ENCODE data around the gene SCTR. TPM values are rescaled to one million over a fixed set of nuclear protein-coding genes. Genes with fewer than 3 reads are reported as not detected.

Gene SCTR
- total and polyA plus RNA-seq, 2 donors (not counting 1 experiment from before 2014, with no cell fraction given): not detected

- no peak for DNase-seq
- H3K4me2 ChIP-seq (replicated peaks; ENCODE audit: low read depth, low read length, poor library complexity, severe bottlenecking): no peak overlapping the region
- H3K4me1 ChIP-seq (ENCODE audit: control insufficient read depth in 2 of 2, insufficient read depth in 2 of 2, low read length in 2 of 2): no peaks in the 10 kb centered on the region
- peaks cover 10% of the 10 kb centered on the region for H3K27me3 Mint-ChIP-seq
- 57% methylated on average over 1 of the region's 3 CpGs for WGBS (ENCODE audit: insufficient coverage)
- TF ChIP-seq, protein P1, sequence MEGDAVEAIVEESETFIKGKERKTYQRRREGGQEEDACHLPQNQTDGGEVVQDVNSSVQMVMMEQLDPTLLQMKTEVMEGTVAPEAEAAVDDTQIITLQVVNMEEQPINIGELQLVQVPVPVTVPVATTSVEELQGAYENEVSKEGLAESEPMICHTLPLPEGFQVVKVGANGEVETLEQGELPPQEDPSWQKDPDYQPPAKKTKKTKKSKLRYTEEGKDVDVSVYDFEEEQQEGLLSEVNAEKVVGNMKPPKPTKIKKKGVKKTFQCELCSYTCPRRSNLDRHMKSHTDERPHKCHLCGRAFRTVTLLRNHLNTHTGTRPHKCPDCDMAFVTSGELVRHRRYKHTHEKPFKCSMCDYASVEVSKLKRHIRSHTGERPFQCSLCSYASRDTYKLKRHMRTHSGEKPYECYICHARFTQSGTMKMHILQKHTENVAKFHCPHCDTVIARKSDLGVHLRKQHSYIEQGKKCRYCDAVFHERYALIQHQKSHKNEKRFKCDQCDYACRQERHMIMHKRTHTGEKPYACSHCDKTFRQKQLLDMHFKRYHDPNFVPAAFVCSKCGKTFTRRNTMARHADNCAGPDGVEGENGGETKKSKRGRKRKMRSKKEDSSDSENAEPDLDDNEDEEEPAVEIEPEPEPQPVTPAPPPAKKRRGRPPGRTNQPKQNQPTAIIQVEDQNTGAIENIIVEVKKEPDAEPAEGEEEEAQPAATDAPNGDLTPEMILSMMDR (IDR thresholded peaks at IDR 0.05): no peak
- TF ChIP-seq EZH2 (IDR thresholded peaks at IDR 0.05; ENCODE audit: borderline replicate concordance, insufficient read depth, low read depth, low read length, poor library complexity, severe bottlenecking): no peak
- no peaks in the 10 kb centered on the region for H3K36me3 ChIP-seq (replicated peaks in 1 of 2; ENCODE audit: control extremely low read depth in 1 of 2, control insufficient read depth in 1 of 2, extremely low read depth in 1 of 2, insufficient read depth in 2 of 2, low read length in 1 of 2)
- no peak overlapping the region for H3K9ac ChIP-seq (ENCODE audit: low read length)
- no peak overlapping the region for H3K4me3 ChIP-seq (ENCODE audit: control extremely low read depth in 1 of 5, extremely low read depth in 1 of 5, insufficient read depth in 1 of 5, low read depth in 2 of 5, low read length in 4 of 5)
- H3K27ac Mint-ChIP-seq: no peak overlapping the region
- CTCF ChIA-PET: interaction anchor here (0.6 kb wide), 1 partner anchor 60 kb away, joined by 3 read pairs; no protein-coding TSS in a partner anchor
- ATAC-seq (ENCODE audit: low read depth): no peak
- H3K9me3 ChIP-seq (ENCODE audit: control extremely low read depth in 1 of 3, control insufficient read depth in 2 of 3, insufficient read depth in 1 of 3, low read length in 2 of 3): no peaks in the 10 kb centered on the region
- no peak overlapping the region for H3K27ac ChIP-seq (ENCODE audit: low read length in 2 of 2)
- H3K4me1 Mint-ChIP-seq: no peaks in the 10 kb centered on the region
- intact Hi-C loops (cut with micrococcal nuclease): no loop called here
- POLR2A ChIA-PET: no interaction called here
- no peak overlapping the region for H2AFZ ChIP-seq (ENCODE audit: insufficient read depth, low read depth, low read length, poor library complexity, severe bottlenecking)
- H3K4me3 Mint-ChIP-seq: no peak overlapping the region
- no peaks in the 10 kb centered on the region for H3K9me3 Mint-ChIP-seq (ENCODE audit: insufficient read depth)
- H3K79me2 ChIP-seq (ENCODE audit: control insufficient read depth, insufficient read depth, low read length): no peaks in the 10 kb centered on the region
- H3K27me3 ChIP-seq (replicated peaks in 1 of 4; ENCODE audit: control extremely low read depth in 1 of 4, control insufficient read depth in 3 of 4, insufficient read depth in 4 of 4, low read length in 3 of 4): no peaks in the 10 kb centered on the region
- no peaks in the 10 kb centered on the region for H4K20me1 ChIP-seq (ENCODE audit: control insufficient read depth, insufficient read depth, low read length, poor library complexity, severe bottlenecking)
Observed at GRCh38 chr2:119468154-119468955, 55.9 kb downstream of the SCTR start.

DNA sequence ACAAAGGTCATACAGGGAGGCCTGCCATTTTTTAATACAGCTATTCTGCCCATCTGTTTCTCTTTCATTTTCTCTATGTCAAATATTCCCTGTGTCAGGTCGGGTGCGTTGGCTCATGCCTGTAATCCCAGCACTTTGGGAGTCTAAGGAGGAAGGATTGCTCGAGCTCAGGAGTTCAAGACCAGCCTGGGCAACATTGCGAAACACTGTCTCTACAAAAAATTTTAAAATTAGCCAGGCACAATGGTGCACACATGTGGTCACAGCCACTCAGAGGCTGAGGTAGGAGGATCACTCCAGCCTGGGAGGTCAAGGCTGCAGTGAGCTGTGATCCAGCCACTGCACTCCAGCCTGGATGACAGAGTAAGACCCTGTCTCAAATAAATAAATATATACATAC lies 57.9 kb downstream of the SCTR start:
- TF ChIP-seq, protein P1 (IDR thresholded peaks at IDR 0.05): no peak
- Histone ChIP-seq H3K9me3 (ENCODE audit: control extremely low read depth in 1 of 3, control insufficient read depth in 2 of 3, insufficient read depth in 1 of 3, low read length in 2 of 3) (no peaks in the 10 kb centered on the region), H3K4me1 (ENCODE audit: control insufficient read depth in 2 of 2, insufficient read depth in 2 of 2, low read length in 2 of 2) (no peaks in the 10 kb centered on the region), H3K4me2 (replicated peaks; ENCODE audit: low read depth, low read length, poor library complexity, severe bottlenecking) (no peak overlapping the region), H4K20me1 (ENCODE audit: control insufficient read depth, insufficient read depth, low read length, poor library complexity, severe bottlenecking) (no peaks in the 10 kb centered on the region), H3K79me2 (ENCODE audit: control insufficient read depth, insufficient read depth, low read length) (no peaks in the 10 kb centered on the region), H3K9ac (ENCODE audit: low read length) (no peak overlapping the region), H3K27ac (ENCODE audit: low read length in 2 of 2) (no peak overlapping the region), H3K36me3 (replicated peaks in 1 of 2; ENCODE audit: control extremely low read depth in 1 of 2, control insufficient read depth in 1 of 2, extremely low read depth in 1 of 2, insufficient read depth in 2 of 2, low read length in 1 of 2) (no peaks in the 10 kb centered on the region), H3K27me3 (replicated peaks in 1 of 4; ENCODE audit: control extremely low read depth in 1 of 4, control insufficient read depth in 3 of 4, insufficient read depth in 4 of 4, low read length in 3 of 4) (no peaks in the 10 kb centered on the region), H2AFZ (ENCODE audit: insufficient read depth, low read depth, low read length, poor library complexity, severe bottlenecking) (no peak overlapping the region), H3K4me3 (ENCODE audit: control extremely low read depth in 1 of 5, extremely low read depth in 1 of 5, insufficient read depth in 1 of 5, low read depth in 2 of 5, low read length in 4 of 5) (no peak overlapping the region)
- DNase-seq: no peak
- no peak for ATAC-seq (ENCODE audit: low read depth)
- no peak overlapping the region for H3K27ac Mint-ChIP-seq
- H3K9me3 Mint-ChIP-seq (ENCODE audit: insufficient read depth): no peaks in the 10 kb centered on the region
- intact Hi-C loops (cut with micrococcal nuclease): no loop called here
- CTCF ChIA-PET: interaction anchor here (1.0 kb wide), 1 partner anchor 12 kb away, joined by 3 read pairs; no protein-coding TSS in a partner anchor
- no peak overlapping the region for H3K4me3 Mint-ChIP-seq
- POLR2A ChIA-PET: interaction anchor here (0.5 kb wide), 1 partner anchor 16 kb away, joined by 3 read pairs; no protein-coding TSS in a partner anchor
- H3K4me1 Mint-ChIP-seq: no peaks in the 10 kb centered on the region
- H3K27me3 Mint-ChIP-seq: peaks cover 4% of the 10 kb centered on the region
- 67% methylated on average over 2 of the region's 4 CpGs for WGBS (ENCODE audit: insufficient coverage)
